Erythroblast (primary cell): ENCODE data around the gene CRIP2.

Experiments used
- DNase-seq, 2 experiments: peaks; one replicate each; lab custom pipeline; 2025; lab: John Stamatoyannopoulos, UW
- GATA1 ChIP-seq: IDR thresholded peaks from 2 replicates; pipeline ENCODE4 v1.6.1; 2011; ENCODE audit warnings: low read depth, mild to moderate bottlenecking, control low read depth, low read length, moderate library complexity
- POLR2A ChIP-seq: IDR thresholded peaks from 2 replicates; pipeline ENCODE4 v1.6.1; 2011; ENCODE audit warnings: mild to moderate bottlenecking, low read length

CRIP2 gene

GRCh38 chr14:105487986-105488777 is 13.6 kb downstream of the CRIP2 start:
- TF ChIP-seq GATA1 (no peak), POLR2A (no peak)
- DNase-seq: no peak

DNA sequence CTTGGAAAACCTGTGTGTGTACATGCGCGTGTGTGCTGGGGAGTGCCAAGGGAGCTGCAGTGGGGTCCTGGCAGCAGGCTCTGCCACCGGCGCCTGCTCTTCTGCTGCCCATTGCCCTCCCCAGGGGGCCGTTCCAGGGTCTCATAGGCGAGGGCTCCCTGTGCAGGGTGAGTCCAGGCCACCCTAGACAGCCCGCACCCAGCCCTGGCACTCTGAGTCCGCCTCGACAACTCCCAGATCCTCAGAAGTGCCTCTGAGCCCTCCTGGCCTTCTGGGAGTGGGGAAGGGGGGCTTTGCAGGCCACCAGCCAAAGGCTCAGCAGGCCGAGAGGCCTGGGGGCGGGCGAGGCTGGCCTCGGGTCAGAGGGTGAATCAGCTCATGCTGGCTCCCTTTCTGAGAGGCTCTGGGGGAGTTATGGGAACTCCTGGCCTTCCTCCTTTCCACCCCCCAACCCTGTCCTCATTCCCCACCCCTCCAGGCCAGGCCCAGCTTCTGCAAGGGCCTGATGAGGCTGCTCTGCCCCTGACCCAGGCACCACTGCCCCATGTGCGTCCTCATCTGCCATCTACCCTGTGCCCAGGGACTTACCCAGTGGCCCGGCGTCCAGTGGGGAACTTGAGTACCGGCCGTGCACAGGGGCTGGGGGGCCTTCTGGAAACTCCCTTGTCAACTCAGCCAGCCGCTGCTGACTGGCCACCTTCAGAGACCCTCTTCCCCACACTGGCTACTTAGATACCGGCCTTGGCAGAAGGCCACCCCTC is 14.3 kb downstream of the CRIP2 start:
- DNase-seq: no peak
- no peak for TF ChIP-seq POLR2A
- no peak for TF ChIP-seq GATA1

DNA sequence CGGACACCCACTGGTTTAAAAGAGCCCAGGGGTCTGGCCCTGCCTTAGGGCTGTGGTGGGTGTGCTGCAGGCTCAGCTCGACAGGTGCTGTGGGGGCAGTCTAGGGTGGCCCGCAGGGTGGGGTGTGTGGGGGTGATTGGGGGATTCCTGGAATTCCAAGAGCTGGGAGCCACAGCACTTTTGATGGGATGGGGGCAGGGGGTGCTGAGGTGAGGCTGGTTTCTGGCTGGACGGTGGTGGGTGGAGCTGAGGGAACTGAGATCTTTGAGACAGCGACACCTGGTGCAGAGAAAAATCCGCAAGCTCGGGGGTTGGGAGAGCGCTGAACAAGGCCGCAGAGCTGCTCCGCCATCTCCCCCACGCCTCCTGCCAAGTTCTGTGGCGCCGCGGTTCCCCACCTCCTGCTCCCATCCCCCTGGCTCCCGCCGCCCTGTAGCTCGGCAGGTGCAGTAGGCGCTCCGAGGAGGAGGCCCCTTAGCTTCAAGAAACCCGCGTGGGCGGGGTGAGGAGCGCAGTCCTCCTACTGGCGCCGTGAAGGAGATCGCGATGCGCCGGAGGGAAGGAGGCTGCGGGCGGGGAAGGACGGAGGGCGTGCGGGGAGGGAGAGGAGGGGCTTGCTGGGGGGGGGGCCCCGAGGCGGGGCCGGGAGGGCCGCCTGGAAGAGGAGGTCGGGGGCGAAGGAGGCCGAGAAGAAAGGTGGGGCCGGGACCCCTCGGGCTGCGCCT is 15.1 kb downstream of the CRIP2 start:
- peak; percentile 87 to 90 for DNase-seq
- TF ChIP-seq POLR2A: no peak
- TF ChIP-seq GATA1: no peak

DNA sequence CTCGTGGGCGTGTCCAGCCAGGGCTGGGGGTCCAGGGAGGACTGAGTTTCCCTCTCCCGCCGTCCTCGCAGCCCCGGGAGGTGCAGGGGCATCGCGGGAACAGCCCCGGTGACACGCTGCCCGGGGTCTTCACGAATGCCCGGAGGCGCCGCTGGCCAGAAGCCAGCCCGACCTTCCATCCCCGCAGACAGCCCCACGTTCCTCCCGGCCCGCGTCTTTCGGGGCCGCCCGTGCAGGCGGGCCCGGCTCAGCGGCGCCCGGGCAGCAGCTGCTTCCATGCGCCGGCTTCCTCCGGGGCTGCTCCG is 15.6 kb downstream of the CRIP2 start:
- DNase-seq: no peak
- no peak for TF ChIP-seq POLR2A
- no peak for TF ChIP-seq GATA1

GRCh38 chr14:105490572-105491365 is 16.1 kb downstream of the CRIP2 start, which contains the start of gene TEDC1:
TSS of gene TEDC1 (plus strand) at chr14:105491246. CDS start at chr14:105491376, 130 bp downstream.
- TF ChIP-seq GATA1 (no peak), POLR2A (no peak)
- peak; percentile 100 for DNase-seq

GRCh38 chr14:105491366-105491973 is 16.8 kb downstream of the CRIP2 start:
- peak; percentile 91 to 95 for DNase-seq
- TF ChIP-seq POLR2A (peak; percentile 89), GATA1 (no peak)

GRCh38 chr14:105492031-105492970 is 17.7 kb downstream of the CRIP2 start:
- TF ChIP-seq GATA1: no peak
- TF ChIP-seq POLR2A: no peak
- no peak for DNase-seq

DNA sequence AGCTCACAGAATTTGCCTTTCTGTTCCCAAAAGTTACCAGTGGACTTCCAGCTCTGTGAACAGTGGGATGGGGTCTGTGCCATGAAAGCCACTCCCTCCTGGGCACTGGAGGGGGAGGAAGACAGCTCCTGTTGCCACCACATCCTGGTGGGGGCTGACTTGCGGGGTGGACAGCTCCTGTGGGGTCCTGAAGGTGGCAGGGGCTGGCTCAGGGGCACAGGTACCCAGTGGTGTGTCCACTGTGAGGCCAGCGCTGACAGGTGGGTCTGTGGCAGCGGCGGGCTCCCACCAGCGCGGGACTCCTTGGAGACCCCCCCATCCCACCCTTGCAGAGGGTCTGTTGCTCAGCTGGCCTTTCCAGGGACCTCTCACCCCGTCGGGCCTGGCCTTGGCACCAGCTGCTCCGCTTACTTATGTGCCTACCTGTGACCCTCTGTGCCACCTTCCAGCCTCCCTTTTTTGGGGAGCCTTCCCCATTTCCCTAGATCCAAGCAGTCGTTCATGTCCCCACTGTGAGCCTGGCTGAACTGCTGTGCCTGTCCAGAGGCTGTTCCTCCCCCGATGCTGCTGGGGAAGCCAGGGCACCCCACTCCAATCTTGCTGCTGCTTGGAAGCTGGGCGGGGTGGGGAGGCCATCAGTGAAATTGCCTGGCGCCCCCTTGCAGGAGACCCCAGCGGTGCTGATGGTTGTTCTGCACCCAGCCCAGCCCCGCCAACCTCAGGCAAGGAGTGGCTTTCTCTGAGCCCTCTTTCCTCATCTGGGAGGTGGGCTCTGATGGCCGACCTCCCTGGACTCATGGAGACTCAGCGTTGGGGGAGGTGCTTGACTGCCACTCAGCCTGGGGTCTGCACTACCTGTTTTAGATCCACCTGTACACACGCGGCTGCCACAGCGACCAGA is 18.6 kb downstream of the CRIP2 start:
- TF ChIP-seq GATA1 (no peak), POLR2A (no peak)
- DNase-seq: no peak

DNA sequence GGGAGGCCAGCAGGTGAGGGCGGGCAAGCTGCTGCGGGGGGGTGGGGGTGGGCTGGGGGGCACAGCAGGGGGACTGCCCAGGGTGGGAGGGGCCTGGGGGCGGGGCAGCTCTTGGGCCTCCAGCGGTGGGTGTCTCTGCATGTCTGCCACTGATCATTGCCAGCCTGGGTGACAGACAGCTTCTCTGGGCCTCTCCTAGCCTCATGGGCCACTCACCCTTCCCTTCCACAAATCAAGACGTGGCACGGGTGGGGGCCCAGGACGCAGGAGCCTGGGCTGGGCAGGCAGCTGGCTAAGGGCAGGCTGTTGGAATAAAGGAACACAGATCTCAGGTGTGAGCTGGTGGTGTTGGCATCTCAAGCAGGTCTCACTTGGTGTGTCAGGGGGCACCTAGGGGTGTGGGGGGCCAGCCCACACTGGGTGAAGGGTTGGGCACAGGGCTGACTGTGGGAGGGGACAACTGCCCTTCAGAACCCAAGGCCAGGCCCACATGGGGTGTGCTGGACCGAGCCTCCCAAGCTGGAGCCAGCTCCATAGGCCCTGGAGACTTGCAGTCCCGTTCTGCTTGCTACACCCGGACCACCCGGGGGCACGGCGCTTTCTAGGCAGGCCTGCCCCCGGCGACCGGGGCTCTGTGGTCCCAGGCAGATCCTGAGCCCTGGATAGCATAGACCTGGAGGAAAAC is 19.4 kb downstream of the CRIP2 start:
- TF ChIP-seq GATA1: no peak
- TF ChIP-seq POLR2A: no peak
- no peak for DNase-seq

DNA sequence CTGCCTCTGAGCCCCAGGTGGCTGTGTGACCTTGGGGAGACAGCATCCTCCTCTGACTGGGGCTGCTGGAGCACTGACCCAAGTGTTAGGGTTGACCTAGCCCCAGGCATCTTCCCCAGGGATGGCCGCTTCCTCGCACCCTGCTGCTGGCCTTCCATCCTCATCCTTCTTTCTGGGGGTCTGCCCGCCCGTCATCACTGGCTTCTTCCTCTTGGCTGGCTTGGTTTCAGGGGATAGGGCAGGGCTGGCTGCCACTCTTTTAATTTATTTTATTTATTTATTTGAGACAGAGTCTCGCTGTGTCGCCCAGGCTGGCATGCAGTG is 19.9 kb downstream of the CRIP2 start:
- no peak for TF ChIP-seq GATA1
- TF ChIP-seq POLR2A: no peak
- no peak for DNase-seq
